ENCODE measurements around the gene HTR1B.

GRCh38 chr6:77511860-77512259, 48.6 kb upstream of the HTR1B start:
- TF ChIP-seq POLR2AphosphoS5 (IDR thresholded peaks at IDR 0.05) (no peak), CTCF (IDR thresholded peaks at IDR 0.05) (no peak), POLR2A (IDR thresholded peaks at IDR 0.05) (no peak), EP300 (IDR thresholded peaks at IDR 0.05) (no peak)

Measured in suprapubic skin (tissue), 4 donors.